ENCODE data around the gene CDC42BPA. TPM values are rescaled to one million over a fixed set of nuclear protein-coding genes. Genes with fewer than 3 reads are reported as not detected.

CDC42BPA gene
- total and polyA plus RNA-seq, 2 of the 8 experiments (the other 6 are each of a cell fraction or from before 2014, with no cell fraction given), result 7.1 to 28.5 TPM

DNA sequence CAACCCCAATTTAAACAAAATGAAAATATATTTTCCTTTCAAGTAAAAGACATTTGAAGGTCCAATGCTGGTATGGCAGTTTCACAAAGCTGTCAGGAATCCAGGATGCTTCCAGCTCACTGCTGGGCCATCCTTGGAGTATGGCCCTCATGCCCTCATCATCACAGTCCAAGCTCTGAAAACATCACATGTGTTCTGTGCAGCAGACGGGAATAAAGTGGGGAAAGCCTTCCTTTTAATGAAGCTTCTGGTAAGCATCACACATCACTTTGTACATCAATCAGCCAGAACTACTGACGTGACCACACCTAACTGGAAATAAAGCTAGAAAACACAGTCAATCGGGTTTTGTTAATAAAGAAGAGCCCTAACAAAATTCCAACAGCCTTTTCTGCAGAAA, 22.7 kb downstream of the CDC42BPA start:
- no peaks in the 10 kb centered on the region for H3K9me3 ChIP-seq (ENCODE audit: insufficient read depth in 2 of 2, low read depth in 1 of 2, low read length in 1 of 2)
- H3K27me3 ChIP-seq (replicated peaks in 1 of 4; ENCODE audit: control insufficient read depth in 3 of 4, extremely low read depth in 1 of 4, insufficient read depth in 3 of 4, low read length in 3 of 4), result no peaks in the 10 kb centered on the region
- no peak overlapping the region for H3K4me3 ChIP-seq (ENCODE audit: extremely low read depth in 1 of 4, insufficient read depth in 2 of 4, low read depth in 3 of 4, low read length in 4 of 4)
- H3K18ac ChIP-seq (ENCODE audit: extremely low read depth, low read length), result no peak overlapping the region
- no peaks in the 10 kb centered on the region for H3K4me1 ChIP-seq (replicated peaks in 1 of 4; ENCODE audit: control insufficient read depth in 3 of 4, insufficient read depth in 4 of 4, low read length in 3 of 4)
- no peak overlapping the region for H2AFZ ChIP-seq (ENCODE audit: low read length)
- H4K8ac ChIP-seq (ENCODE audit: extremely low read depth, insufficient read depth, low read length), result no peak overlapping the region
- H3K23ac ChIP-seq (ENCODE audit: insufficient read length), result no peak overlapping the region
- no peaks in the 10 kb centered on the region for H3K36me3 ChIP-seq (ENCODE audit: control insufficient read depth in 2 of 4, insufficient read depth in 4 of 4, low read length in 3 of 4)
- DNase-seq (ENCODE audit: low read depth in 1 of 2, low spot score in 2 of 2) (no peak), FAIRE-seq (no peak)
- H4K20me1 ChIP-seq (replicated peaks in 1 of 2; ENCODE audit: control insufficient read depth in 1 of 2, insufficient read depth in 2 of 2, low read length in 2 of 2), result no peaks in the 10 kb centered on the region
- no peak overlapping the region for H4K91ac ChIP-seq (replicated peaks; ENCODE audit: insufficient read length, low read length)
- no peak overlapping the region for H2BK15ac ChIP-seq (ENCODE audit: low read length)
- H4K5ac ChIP-seq (ENCODE audit: insufficient read length, low read depth, low read length), result no peak overlapping the region
- no peak overlapping the region for H3K4ac ChIP-seq (replicated peaks; ENCODE audit: insufficient read length, low read depth, low read length)
- H3K79me2 ChIP-seq (ENCODE audit: control insufficient read depth in 1 of 2, insufficient read depth in 2 of 2, low read length in 2 of 2), result peaks cover 0 to 87% of the 10 kb centered on the region in 2 experiments; a peak in 3 of 4 replicates
- H3K9ac ChIP-seq (replicated peaks in 1 of 4; ENCODE audit: extremely low read depth in 1 of 4, low read depth in 3 of 4, low read length in 3 of 4), result no peak overlapping the region
- H3K23me2 ChIP-seq (ENCODE audit: low read depth, low read length), result no peaks in the 10 kb centered on the region
- no peak overlapping the region for H3K27ac ChIP-seq (ENCODE audit: low read depth, low read length)
- no peak overlapping the region for H2BK20ac ChIP-seq (ENCODE audit: low read length)
- 93% methylated on average over 3 of the region's 3 CpGs; no CpG with 5 or more reads in 1 of the 2 experiments for WGBS, 2 experiments (ENCODE audit: extremely low coverage in 1 of 2, insufficient coverage in 1 of 2, insufficient read length in 1 of 2, insufficient replicate concordance in 2 of 2, low coverage in 1 of 2, low lambda C conversion rate in 2 of 2, missing lambda C conversion rate in 1 of 2)
- H2BK5ac ChIP-seq (ENCODE audit: low read depth, low read length), result no peak overlapping the region
- no peaks in the 10 kb centered on the region for H3K79me1 ChIP-seq (ENCODE audit: low read depth, low read length)
- H3K14ac ChIP-seq (ENCODE audit: insufficient read length), result no peak overlapping the region
- H2BK12ac ChIP-seq (ENCODE audit: low read depth, low read length), result no peak overlapping the region
- no peak overlapping the region for H3K4me2 ChIP-seq (ENCODE audit: insufficient read depth in 1 of 2, low read depth in 2 of 2, low read length in 2 of 2)
- H2BK120ac ChIP-seq (replicated peaks; ENCODE audit: low read depth, low read length), result no peak overlapping the region
- ChIA-PET POLR2A (ENCODE audit: partially characterized antibody) (interaction anchor here (1.3 kb wide), 1 partner anchor 23 kb away, joined by 4 read pairs; no protein-coding TSS in a partner anchor), CTCF (ENCODE audit: partially characterized antibody) (interaction anchor here (0.9 kb wide), 1 partner anchor 9 kb away, joined by 3 read pairs; no protein-coding TSS in a partner anchor)
- H3K56ac ChIP-seq (replicated peaks; ENCODE audit: insufficient read length, low read depth, low read length), result no peak overlapping the region
- H2AK5ac ChIP-seq (ENCODE audit: low read depth, low read length), result no peak overlapping the region
- TF ChIP-seq SP4 (IDR thresholded peaks at IDR 0.05; ENCODE audit: low read length), result no peak
- TF ChIP-seq PHF8 (conservative IDR thresholded peaks at IDR 0.05; ENCODE audit: low read depth, low read length), result no peak
- TF ChIP-seq, protein P1, sequence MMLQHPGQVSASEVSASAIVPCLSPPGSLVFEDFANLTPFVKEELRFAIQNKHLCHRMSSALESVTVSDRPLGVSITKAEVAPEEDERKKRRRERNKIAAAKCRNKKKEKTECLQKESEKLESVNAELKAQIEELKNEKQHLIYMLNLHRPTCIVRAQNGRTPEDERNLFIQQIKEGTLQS (IDR thresholded peaks at IDR 0.05; ENCODE audit: insufficient read depth, low read depth, low read length), result no peak
- no peak for TF ChIP-seq EZH2 (IDR thresholded peaks at IDR 0.05; ENCODE audit: low read depth, low read length, severe bottlenecking)
- no peak for TF ChIP-seq CHD1 (IDR thresholded peaks at IDR 0.05; ENCODE audit: low read depth, low read length)
- TF ChIP-seq GTF2F1 (IDR thresholded peaks at IDR 0.05; ENCODE audit: borderline replicate concordance, low read depth, low read length), result no peak
- TF ChIP-seq CBX5 (IDR thresholded peaks at IDR 0.05; ENCODE audit: low read depth, low read length), result no peak
- no peak for TF ChIP-seq NANOG (IDR thresholded peaks at IDR 0.05; ENCODE audit: insufficient read depth, low read depth, low read length, poor library complexity, severe bottlenecking)
- TF ChIP-seq POLR2A (IDR thresholded peaks at IDR 0.05; ENCODE audit: control extremely low read depth in 1 of 2, low read depth in 2 of 2, low read length in 2 of 2), result no peak
- no peak for TF ChIP-seq CBX8 (IDR thresholded peaks at IDR 0.05; ENCODE audit: borderline replicate concordance, low read depth, low read length)
- TF ChIP-seq FOSL1 (IDR thresholded peaks at IDR 0.05; ENCODE audit: insufficient read depth, low read depth, low read length), result no peak
- no peak for TF ChIP-seq RBBP5 (IDR thresholded peaks at IDR 0.05; ENCODE audit: borderline replicate concordance, low read depth, low read length)
- no peak for TF ChIP-seq EGR1 (IDR thresholded peaks at IDR 0.05; ENCODE audit: borderline replicate concordance, low read depth, low read length)
- no peak for TF ChIP-seq BCL11A (IDR thresholded peaks at IDR 0.05; ENCODE audit: low read depth in 2 of 2, low read length in 2 of 2)

Data from H1 (cell line).